SU-DHL-6 (cell line): ENCODE measurements around the gene WFDC1.

ENCODE experiments used
- EZH2phosphoT487 ChIP-seq: fragments of 200-600 bp; sonication (generic), shearing (Covaris generic); conservative IDR thresholded peaks from 2 replicates; pipeline ENCODE4 v1.6.1; 2018; ENCODE audit warnings: mild to moderate bottlenecking, antibody characterized with exemption, low read length, moderate library complexity, mixed read lengths
- TF ChIP-seq, protein P1 (sequence below): fragments of 200-600 bp; sonication (generic); IDR thresholded peaks from one replicate; pipeline ENCODE4 v1.5.1; 2017; ENCODE audit warnings: antibody characterized with exemption, mild to moderate bottlenecking, low read length, moderate library complexity; ENCODE audit not compliant: insufficient read depth, poor library complexity, severe bottlenecking

DNA sequence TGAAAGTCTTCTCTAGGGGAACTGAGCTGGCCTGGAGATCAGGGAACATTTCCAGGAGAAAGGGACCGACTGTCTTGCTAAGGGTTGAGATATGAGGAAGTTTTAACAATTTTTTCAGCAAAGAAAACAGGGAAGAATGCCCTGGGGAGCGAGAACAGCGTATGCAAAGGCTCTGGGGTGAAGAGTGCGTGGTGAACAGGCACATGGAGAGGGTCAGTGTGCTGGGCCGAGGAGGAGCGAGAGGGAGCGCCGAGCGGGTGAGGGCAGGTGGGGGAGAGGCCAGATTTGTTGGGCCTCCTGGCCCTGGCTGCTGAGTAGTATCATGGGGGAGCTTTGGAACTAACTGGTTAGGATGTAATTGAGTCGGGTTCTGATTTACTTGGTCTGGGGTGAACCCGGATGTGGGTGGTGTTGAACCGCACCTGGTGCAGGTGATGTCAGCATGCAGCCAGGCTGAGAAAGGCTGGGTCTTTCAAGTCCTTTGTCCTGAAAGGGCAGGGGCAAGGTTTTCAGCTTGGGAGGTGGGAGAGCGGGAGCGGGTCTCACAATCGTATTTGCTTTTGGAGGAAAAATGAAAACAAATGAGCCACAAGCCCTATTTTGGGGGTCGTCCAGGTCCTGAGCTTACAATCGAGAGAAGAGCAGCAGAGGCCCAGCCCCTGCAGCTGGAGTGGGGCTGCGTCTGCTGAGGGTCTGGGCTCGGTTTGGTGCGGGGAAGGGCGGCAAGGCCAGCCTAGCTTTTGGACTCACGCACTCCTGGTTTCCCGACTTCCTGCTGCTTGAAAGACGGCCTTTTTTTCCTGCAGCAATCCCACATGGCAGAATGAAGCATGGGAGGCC lies 11.1 kb upstream of the WFDC1 start:
- TF ChIP-seq, protein P1, sequence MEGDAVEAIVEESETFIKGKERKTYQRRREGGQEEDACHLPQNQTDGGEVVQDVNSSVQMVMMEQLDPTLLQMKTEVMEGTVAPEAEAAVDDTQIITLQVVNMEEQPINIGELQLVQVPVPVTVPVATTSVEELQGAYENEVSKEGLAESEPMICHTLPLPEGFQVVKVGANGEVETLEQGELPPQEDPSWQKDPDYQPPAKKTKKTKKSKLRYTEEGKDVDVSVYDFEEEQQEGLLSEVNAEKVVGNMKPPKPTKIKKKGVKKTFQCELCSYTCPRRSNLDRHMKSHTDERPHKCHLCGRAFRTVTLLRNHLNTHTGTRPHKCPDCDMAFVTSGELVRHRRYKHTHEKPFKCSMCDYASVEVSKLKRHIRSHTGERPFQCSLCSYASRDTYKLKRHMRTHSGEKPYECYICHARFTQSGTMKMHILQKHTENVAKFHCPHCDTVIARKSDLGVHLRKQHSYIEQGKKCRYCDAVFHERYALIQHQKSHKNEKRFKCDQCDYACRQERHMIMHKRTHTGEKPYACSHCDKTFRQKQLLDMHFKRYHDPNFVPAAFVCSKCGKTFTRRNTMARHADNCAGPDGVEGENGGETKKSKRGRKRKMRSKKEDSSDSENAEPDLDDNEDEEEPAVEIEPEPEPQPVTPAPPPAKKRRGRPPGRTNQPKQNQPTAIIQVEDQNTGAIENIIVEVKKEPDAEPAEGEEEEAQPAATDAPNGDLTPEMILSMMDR: no peak
- TF ChIP-seq EZH2phosphoT487: no peak
